A549 (cell line): ENCODE measurements around the gene ZNF467. TPM values are rescaled to one million over a fixed set of nuclear protein-coding genes. Genes with fewer than 3 reads are reported as not detected.

Experiments
- ATAC-seq, 2 experiments: fragments of 200-7000 bp in 1 of 2; fragments of >200 bp in 1 of 2; cut with Nextera tagmentation in 1 of 2; cut with Tn5 transposase in 1 of 2; 3 replicates each; pipeline versions ENCODE4 v1.8.0 to v1.9.1; 2018 to 2020; ENCODE audit warnings: mild to moderate bottlenecking in 1 of 2, moderate library complexity in 1 of 2
- CTCF ChIA-PET: fragments of 300-600 bp; sonication (Branson Sonifier 250); formaldehyde crosslinking; extraction: SDS; loops from one replicate; lab custom pipeline; 2021; ENCODE audit warnings: antibody characterized with exemption, inconsistent platforms; lab: Yijun Ruan, JAX
- POLR2A ChIA-PET: fragments of 350-600 bp; formaldehyde crosslinking; extraction: SDS; loops from one replicate; lab custom pipeline; 2021; ENCODE audit warnings: antibody characterized with exemption, inconsistent platforms; lab: Yijun Ruan, JAX
- DNase-seq, 2 experiments: peaks; one replicate each; pipeline versions ENCODE4 v3.0.0 to v3.0.0-alpha.2; 2011 to 2016; ENCODE audit warnings: low read depth in 1 of 2, low spot score in 1 of 2
- FAIRE-seq: peaks from 2 replicates; lab custom pipeline; 2011; peaks lifted over from hg19 to GRCh38; lab: Jason Lieb, UNC
- H3K27ac ChIP-seq, 2 experiments: fragments of >200 bp; sonication (Bioruptor Twin); formaldehyde crosslinking; 3 replicates each; pipeline ENCODE4 v1.5.1; 2016 to 2017
- H3K4me1 ChIP-seq: fragments of >200 bp; sonication (Bioruptor Twin); formaldehyde crosslinking; 3 replicates; pipeline ENCODE4 v1.6.1; 2016
- H3K4me2 ChIP-seq: fragments of >200 bp; sonication (Bioruptor Twin); formaldehyde crosslinking; 3 replicates; pipeline ENCODE4 v1.6.1; 2016
- H3K4me3 ChIP-seq: fragments of >200 bp; sonication (Bioruptor Twin); formaldehyde crosslinking; 3 replicates; pipeline ENCODE4 v1.5.1; 2016
- H3K9me3 ChIP-seq: fragments of >200 bp; sonication (Bioruptor Twin); formaldehyde crosslinking; 3 replicates; pipeline ENCODE4 v1.6.1; 2016
- BHLHE40 ChIP-seq: IDR thresholded peaks from 2 replicates; pipeline ENCODE4 v1.6.1; 2012; ENCODE audit warnings: low read depth, low read length, inconsistent platforms
- CBX8 ChIP-seq: fragments of 200-600 bp; sonication (generic); IDR thresholded peaks from 2 replicates; pipeline ENCODE4 v1.6.1; 2016
- CHD2 ChIP-seq: fragments of 150-350 bp; IDR thresholded peaks from 2 replicates; pipeline ENCODE4 v1.6.1; 2014; ENCODE audit warnings: low read length; ENCODE audit not compliant: partially characterized antibody
- CHD4 ChIP-seq: fragments of 200-600 bp; sonication (generic); IDR thresholded peaks from 2 replicates; pipeline ENCODE4 v1.6.1; 2016; ENCODE audit warnings: antibody characterized with exemption, mild to moderate bottlenecking, borderline replicate concordance
- EHF ChIP-seq: fragments of 250-450 bp; sonication (Bioruptor Pico); IDR thresholded peaks from 2 replicates; pipeline ENCODE4 v1.5.0; 2020; ENCODE audit warnings: mild to moderate bottlenecking
- EHMT2 ChIP-seq: fragments of 200-600 bp; sonication (generic); IDR thresholded peaks from 2 replicates; pipeline ENCODE4 v1.6.1; 2016; ENCODE audit warnings: antibody characterized with exemption, low read depth, mild to moderate bottlenecking, moderate library complexity
- ESRRA ChIP-seq: fragments of 150-350 bp; IDR thresholded peaks from 2 replicates; pipeline ENCODE4 v1.6.1; 2014; ENCODE audit warnings: mild to moderate bottlenecking, low read length, borderline replicate concordance
- GATA3 ChIP-seq: IDR thresholded peaks from 2 replicates; pipeline ENCODE4 v1.6.1; 2012; ENCODE audit warnings: borderline replicate concordance
- HDAC2 ChIP-seq: fragments of 200-600 bp; sonication (generic); IDR thresholded peaks from 2 replicates; pipeline ENCODE4 v1.6.1; 2016
- HOXB5 ChIP-seq: fragments of 250-450 bp; sonication (Bioruptor Pico); IDR thresholded peaks from 2 replicates; pipeline ENCODE4 v1.5.0; 2020; ENCODE audit warnings: mild to moderate bottlenecking, moderate library complexity
- JUN ChIP-seq, 2 experiments: fragments of >200 bp; sonication (Bioruptor Twin); formaldehyde crosslinking; IDR thresholded peaks; 2 replicates in 1 of 2; 3 replicates in 1 of 2; pipeline ENCODE4 v1.6.1; 2016 to 2017
- KDM1A ChIP-seq: fragments of 200-600 bp; sonication (generic); IDR thresholded peaks from 2 replicates; pipeline ENCODE4 v1.6.1; 2016; ENCODE audit warnings: low read depth, mild to moderate bottlenecking
- KDM5A ChIP-seq: fragments of 200-600 bp; sonication (generic); IDR thresholded peaks from 2 replicates; pipeline ENCODE4 v1.6.1; 2016; ENCODE audit warnings: antibody characterized with exemption, mild to moderate bottlenecking
- MAFK ChIP-seq: fragments of 450-650 bp; IDR thresholded peaks from 2 replicates; pipeline ENCODE4 v1.6.1; 2014; ENCODE audit not compliant: partially characterized antibody
- MAZ ChIP-seq: fragments of 150-350 bp; IDR thresholded peaks from 2 replicates; pipeline ENCODE4 v1.6.1; 2014; ENCODE audit warnings: antibody characterized with exemption, low read depth, low read length, borderline replicate concordance
- NPAS2 ChIP-seq: fragments of 250-450 bp; sonication (Bioruptor Pico); IDR thresholded peaks from 2 replicates; pipeline ENCODE4 v1.8.0; 2022; ENCODE audit warnings: mild to moderate bottlenecking, moderate library complexity, borderline replicate concordance
- NR3C1 ChIP-seq: fragments of >200 bp; sonication (Bioruptor Twin); formaldehyde crosslinking; IDR thresholded peaks from 3 replicates; pipeline ENCODE4 v1.6.1; 2017
- PHF8 ChIP-seq: fragments of 200-600 bp; sonication (generic); IDR thresholded peaks from 2 replicates; pipeline ENCODE4 v1.6.1; 2016; ENCODE audit warnings: low read depth, mild to moderate bottlenecking, antibody characterized with exemption, moderate library complexity, borderline replicate concordance
- POLR2AphosphoS2 ChIP-seq: conservative IDR thresholded peaks from 2 replicates; pipeline ENCODE4 v1.6.1; 2012; ENCODE audit warnings: low read length, improper control_type of control experiment, inconsistent platforms
- RARB ChIP-seq: fragments of 250-450 bp; sonication (Bioruptor Pico); IDR thresholded peaks from 2 replicates; pipeline ENCODE4 v1.8.0; 2021; ENCODE audit warnings: mild to moderate bottlenecking, moderate library complexity
- RFX5 ChIP-seq: fragments of 450-650 bp; IDR thresholded peaks from 2 replicates; pipeline ENCODE4 v1.7.1; 2014; ENCODE audit warnings: antibody characterized with exemption, mild to moderate bottlenecking, moderate library complexity
- TFCP2L1 ChIP-seq: fragments of 250-450 bp; sonication (Bioruptor Pico); IDR thresholded peaks from 2 replicates; pipeline ENCODE4 v1.5.0; 2021; ENCODE audit warnings: mild to moderate bottlenecking
- WGBS: methylation state at CpG from one replicate; pipeline ENCODE4 v1.1.6; 2017; ENCODE audit errors: missing lambda C conversion rate; 5-methylcytosine and 5-hydroxymethylcytosine counted together
- polyA plus RNA-seq, 4 experiments: library from polyadenylated mRNA; depleted of rRNA in 3 of 4; stranded (reverse); fragments of >200 nt; fragmentation: RNase III in 1 of 4; extraction: RNeasy Plus Mini Kit Qiagen cat#74134 plus additional on column Dnase treatment in 1 of 4; gene quantifications; 2 replicates in 3 of 4; 3 replicates in 1 of 4; pipeline ENCODE4 v1.2.3, GENCODE V29; 2011 to 2017
- TF ChIP-seq, protein P1 (sequence below): IDR thresholded peaks from 2 replicates; pipeline ENCODE4 v1.6.1; 2012
- TF ChIP-seq, protein P2 (sequence below): fragments of >200 bp; sonication (Bioruptor Twin); formaldehyde crosslinking; IDR thresholded peaks from 3 replicates; pipeline ENCODE4 v1.6.1; 2016

Gene ZNF467
- polyA plus RNA-seq, 2 of the 4 experiments (the other 2 are of a cell fraction), result 3.1 to 3.3 TPM

DNA sequence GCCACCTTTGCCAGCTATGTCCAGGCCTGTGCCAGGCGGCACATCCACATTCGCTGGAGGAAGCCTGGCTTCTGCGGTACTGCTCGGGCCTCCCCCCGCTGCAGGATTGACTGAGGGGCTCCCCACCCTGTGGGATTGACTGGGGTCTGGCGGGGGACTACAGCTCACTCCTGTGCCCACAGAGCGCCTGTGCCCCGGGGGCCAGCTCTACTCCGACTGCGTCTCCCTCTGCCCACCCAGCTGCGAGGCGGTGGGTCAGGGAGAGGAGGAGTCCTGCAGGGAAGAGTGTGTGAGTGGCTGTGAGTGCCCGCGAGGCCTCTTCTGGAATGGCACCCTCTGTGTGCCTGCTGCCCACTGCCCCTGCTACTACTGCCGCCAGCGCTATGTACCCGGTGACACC lies 6.7 kb upstream of the ZNF467 start:
- TF ChIP-seq PHF8 (no peak), NR3C1 (no peak)
- no peak for ATAC-seq

DNA sequence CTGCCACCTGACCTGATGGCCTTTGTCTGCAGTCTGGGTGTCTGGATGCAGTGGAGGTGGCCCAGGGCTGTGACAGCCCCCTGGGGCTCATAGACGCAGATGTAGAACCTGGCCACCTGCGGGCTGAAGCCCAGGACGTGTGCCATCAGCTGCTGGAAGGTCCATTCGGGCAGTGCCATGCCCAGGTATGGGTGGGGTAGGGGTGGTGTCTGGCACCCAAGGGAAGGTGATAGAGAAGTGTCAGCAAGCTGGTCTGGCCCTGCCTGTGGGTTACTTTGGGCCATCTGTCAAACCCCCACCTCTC lies 6.1 kb upstream of the ZNF467 start:
- H3K27ac ChIP-seq, result no peak overlapping the region
- ChIA-PET CTCF (interaction anchor here (1.8 to 2.4 kb wide), 2 partner anchors 10 to 28 kb away, joined by 5 to 8 read pairs; no protein-coding TSS in a partner anchor), POLR2A (no interaction called here)
- FAIRE-seq, result no peak
- TF ChIP-seq CHD4 (no peak), HDAC2 (no peak), BHLHE40 (no peak), MAZ (no peak), TFCP2L1 (CRISPR knock-in tag) (no peak), POLR2AphosphoS2 (no peak), RFX5 (no peak), KDM5A (no peak), RARB (no peak), GATA3 (no peak), ESRRA (no peak), NPAS2 (CRISPR knock-in tag) (no peak), EHMT2 (no peak)
- TF ChIP-seq, protein P1, sequence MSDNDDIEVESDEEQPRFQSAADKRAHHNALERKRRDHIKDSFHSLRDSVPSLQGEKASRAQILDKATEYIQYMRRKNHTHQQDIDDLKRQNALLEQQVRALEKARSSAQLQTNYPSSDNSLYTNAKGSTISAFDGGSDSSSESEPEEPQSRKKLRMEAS, result no peak
- TF ChIP-seq, protein P2, sequence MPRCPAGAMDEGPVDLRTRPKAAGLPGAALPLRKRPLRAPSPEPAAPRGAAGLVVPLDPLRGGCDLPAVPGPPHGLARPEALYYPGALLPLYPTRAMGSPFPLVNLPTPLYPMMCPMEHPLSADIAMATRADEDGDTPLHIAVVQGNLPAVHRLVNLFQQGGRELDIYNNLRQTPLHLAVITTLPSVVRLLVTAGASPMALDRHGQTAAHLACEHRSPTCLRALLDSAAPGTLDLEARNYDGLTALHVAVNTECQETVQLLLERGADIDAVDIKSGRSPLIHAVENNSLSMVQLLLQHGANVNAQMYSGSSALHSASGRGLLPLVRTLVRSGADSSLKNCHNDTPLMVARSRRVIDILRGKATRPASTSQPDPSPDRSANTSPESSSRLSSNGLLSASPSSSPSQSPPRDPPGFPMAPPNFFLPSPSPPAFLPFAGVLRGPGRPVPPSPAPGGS, result no peak
- ATAC-seq, result no peak
- no peaks in the 10 kb centered on the region for H3K9me3 ChIP-seq
- WGBS, result 40% methylated on average over 1 of the region's 4 CpGs
- DNase-seq, result no peak
- H3K4me3 ChIP-seq, result no peak overlapping the region
- no peak overlapping the region for H3K4me2 ChIP-seq
- H3K4me1 ChIP-seq, result no peaks in the 10 kb centered on the region; the same call in 2 of the 3 replicates

More for the DNA sequence above, 6.7 kb upstream of the ZNF467 start:
- DNase-seq (no peak), FAIRE-seq (no peak)
- POLR2A ChIA-PET, result no interaction called here
- Histone ChIP-seq H3K4me2 (no peak overlapping the region), H3K27ac (no peak overlapping the region), H3K4me3 (no peak overlapping the region), H3K4me1 (no peaks in the 10 kb centered on the region), H3K9me3 (no peaks in the 10 kb centered on the region)
- CTCF ChIA-PET, result interaction anchor here (1.0 to 2.4 kb wide), 3 partner anchors 10 to 38 kb away, joined by 4 to 8 read pairs (median 6); no protein-coding TSS in a partner anchor
- 87% methylated on average over 11 of the region's 17 CpGs for WGBS

DNA sequence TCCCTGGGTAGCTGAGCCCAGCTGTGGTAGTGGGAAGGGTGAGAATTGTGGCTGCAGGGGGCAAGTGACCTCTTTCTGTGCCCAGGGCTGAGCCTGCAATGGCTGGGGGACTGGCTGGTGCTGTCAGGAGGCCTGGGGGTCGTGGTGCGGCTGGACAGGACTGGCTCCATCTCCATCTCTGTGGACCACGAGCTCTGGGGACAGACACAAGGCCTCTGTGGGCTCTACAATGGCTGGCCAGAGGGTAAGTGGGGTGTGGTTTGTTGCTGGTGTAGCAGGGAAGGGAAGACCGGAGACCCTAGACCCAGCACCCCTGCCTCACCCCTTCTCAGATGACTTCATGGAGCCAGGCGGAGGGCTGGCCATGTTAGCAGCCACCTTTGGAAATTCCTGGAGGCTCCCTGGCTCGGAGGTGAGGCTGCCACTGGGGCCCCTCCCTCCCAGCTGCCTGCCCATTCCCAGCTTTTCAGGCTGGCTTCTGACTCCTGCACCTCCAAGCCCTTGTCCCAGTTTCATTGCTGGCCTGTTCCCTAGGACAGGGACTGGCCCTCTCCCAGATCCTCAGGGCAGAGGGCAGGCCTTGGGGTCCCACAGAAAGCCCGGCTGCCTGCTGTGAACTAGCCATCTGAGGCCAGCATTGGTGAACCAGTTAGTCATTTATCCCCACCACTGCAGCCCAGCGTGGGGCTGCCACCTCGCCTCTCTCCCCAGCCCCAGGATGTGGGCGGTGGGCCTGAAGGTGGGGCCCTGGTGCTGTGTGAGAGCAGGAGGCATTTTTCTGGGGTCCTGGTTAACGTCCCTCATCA lies 5.5 kb upstream of the ZNF467 start:
- CTCF ChIA-PET, result interaction anchor here (1.0 to 2.4 kb wide), 3 partner anchors 11 to 37 kb away, joined by 4 to 8 read pairs (median 5); no protein-coding TSS in a partner anchor
- H3K4me2 ChIP-seq, result no peak overlapping the region
- H3K9me3 ChIP-seq, result no peaks in the 10 kb centered on the region
- WGBS, result 79% methylated on average over 7 of the region's 11 CpGs
- TF ChIP-seq CHD2 (no peak), NR3C1 (no peak), KDM1A (no peak), MAZ (no peak), EHF (CRISPR knock-in tag) (no peak), MAFK (no peak), ESRRA (no peak), TFCP2L1 (CRISPR knock-in tag) (no peak), HOXB5 (no peak), JUN (IDR thresholded peaks at IDR 0.05) (no peak), POLR2AphosphoS2 (no peak), CBX8 (no peak)
- no peak overlapping the region for H3K27ac ChIP-seq
- peaks cover 5% of the 10 kb centered on the region; the same call in 1 of the 3 replicates for H3K4me1 ChIP-seq
- FAIRE-seq (no peak), DNase-seq (no peak), ATAC-seq (no peak)
- H3K4me3 ChIP-seq, result no peak overlapping the region
- POLR2A ChIA-PET, result no interaction called here
